ENCODE measurements around the gene CCDC91.
"Not testable (repeated sequence)": the region's sequence is repeated elsewhere in the genome, so short reads cannot be mapped to it uniquely, and the experiment has no call there.

- not testable (repeated sequence) for TF ChIP-seq ZBTB44 (tag by site-specific recombination; IDR thresholded peaks at IDR 0.05); ZBTB48 (tag by site-specific recombination; IDR thresholded peaks at IDR 0.05); ZFP3 (tag by site-specific recombination; IDR thresholded peaks at IDR 0.05; ENCODE audit: low read depth); SALL2 (tag by site-specific recombination; IDR thresholded peaks at IDR 0.05; ENCODE audit: borderline replicate concordance); YY1 (tag by site-specific recombination; IDR thresholded peaks at IDR 0.05); ZBTB7A (tag by site-specific recombination; IDR thresholded peaks at IDR 0.05; ENCODE audit: low read depth); ZNF221 (tag by site-specific recombination; IDR thresholded peaks at IDR 0.05; ENCODE audit: borderline replicate concordance); ZNF266 (tag by site-specific recombination; IDR thresholded peaks at IDR 0.05; ENCODE audit: low read depth); ZNF433 (tag by site-specific recombination; IDR thresholded peaks at IDR 0.05; ENCODE audit: low read depth); CTCF (tag by site-specific recombination; IDR thresholded peaks at IDR 0.05); ZNF530 (tag by site-specific recombination; IDR thresholded peaks at IDR 0.05; ENCODE audit: low read depth)
Observed at GRCh38 chr12:28329727-28330126, 139.5 kb downstream of the CCDC91 start.

Data from HEK293 (cell line).